CD4-positive, alpha-beta T cell (primary cell): Measurements from ENCODE around the gene RPRM. TPM values are rescaled to one million over a fixed set of nuclear protein-coding genes. Genes with fewer than 3 reads are reported as not detected.

Source experiments
- ATAC-seq: fragments of 200-7000 bp; cut with Tn5 transposase; one replicate; pipeline ENCODE4 v1.10.0; 2022; ENCODE audit warnings: mild to moderate bottlenecking; ENCODE audit not compliant: poor library complexity
- CTCF ChIA-PET: fragments of 350-600 bp; sonication (Branson Sonifier 250); formaldehyde crosslinking; loops from one replicate; lab custom pipeline; 2021; ENCODE audit warnings: antibody characterized with exemption, inconsistent platforms; lab: Charles Lee
- POLR2A ChIA-PET: fragments of 350-600 bp; sonication (Branson Sonifier 250); formaldehyde crosslinking; loops from one replicate; lab custom pipeline; 2021; ENCODE audit warnings: antibody characterized with exemption, inconsistent platforms; lab: Charles Lee
- DNase-seq, 14 experiments: peaks; one replicate each; pipeline ENCODE4 v3.0.0-alpha.2; 2013 to 2020; ENCODE audit warnings: mixed read lengths in 2 of 14
- H3K27ac ChIP-seq, 2 donors: one replicate each; pipeline versions ENCODE4 v1.5.1 to v1.7.0; 2013; ENCODE audit warnings: low read length in 2 of 2, low read depth in 1 of 2, mild to moderate bottlenecking in 1 of 2
- H3K27me3 ChIP-seq, 2 experiments: 1 replicate in 1 of 2; 2 replicates in 1 of 2; pipeline versions ENCODE4 v1.6.1 to v1.7.0; 2013; ENCODE audit warnings: low read length in 2 of 2, control low read depth in 1 of 2, mild to moderate bottlenecking in 1 of 2, moderate library complexity in 1 of 2; ENCODE audit not compliant: insufficient read depth in 2 of 2, control insufficient read depth in 1 of 2
- H3K36me3 ChIP-seq: one replicate; pipeline ENCODE4 v1.6.1; 2013; ENCODE audit warnings: low read length, control low read depth; ENCODE audit not compliant: insufficient read depth
- H3K4me1 ChIP-seq: one replicate; pipeline ENCODE4 v1.6.1; 2013; ENCODE audit warnings: low read length, control low read depth; ENCODE audit not compliant: insufficient read depth
- H3K4me3 ChIP-seq: one replicate; pipeline ENCODE4 v1.5.1; 2013; ENCODE audit warnings: mild to moderate bottlenecking, low read length, moderate library complexity
- H3K9me3 ChIP-seq, 2 experiments: 1 replicate in 1 of 2; 2 replicates in 1 of 2; pipeline versions ENCODE4 v1.6.1 to v1.7.0; 2013; ENCODE audit warnings: low read length in 2 of 2, mild to moderate bottlenecking in 2 of 2, control low read depth in 1 of 2, moderate library complexity in 1 of 2; ENCODE audit not compliant: control insufficient read depth in 1 of 2, insufficient read depth in 1 of 2
- H3K27ac Mint-ChIP-seq: one replicate; pipeline ENCODE4 v1.8.0; 2020; ENCODE audit warnings: mixed read lengths
- H3K27me3 Mint-ChIP-seq: one replicate; pipeline ENCODE4 v1.8.0; 2021; ENCODE audit warnings: mixed read lengths
- H3K36me3 Mint-ChIP-seq: one replicate; pipeline ENCODE4 v1.8.0; 2021; ENCODE audit warnings: low read depth, mixed read lengths
- H3K4me1 Mint-ChIP-seq: one replicate; pipeline ENCODE4 v1.8.0; 2021; ENCODE audit warnings: low read depth, mixed read lengths
- H3K4me3 Mint-ChIP-seq: one replicate; pipeline ENCODE4 v1.8.0; 2020; ENCODE audit warnings: mild to moderate bottlenecking, mixed read lengths
- H3K9me3 Mint-ChIP-seq: one replicate; pipeline ENCODE4 v1.8.0; 2020; ENCODE audit warnings: mixed read lengths
- CTCF ChIP-seq: fragments of 200-600 bp; IDR thresholded peaks from one replicate; pipeline ENCODE4 v1.8.0; 2022; ENCODE audit warnings: antibody characterized with exemption, mild to moderate bottlenecking
- intact Hi-C, 2 experiments: fragments of 100-400 bp; cut with DNase I in 1 of 2; cut with micrococcal nuclease in 1 of 2; formaldehyde crosslinking; loops; one replicate each; pipeline versions ENCODE4 v1.15.1 to v1.9.0; 2023 to 2025; cut with DNase I, micrococcal nuclease
- total RNA-seq, 174 experiments: library from RNA in 2 of 174; stranded (reverse) in 2 of 174; gene quantifications; one replicate each; pipeline ENCODE4 v1.2.3 and lab custom pipeline; 2021 to 2026

RPRM gene
- total RNA-seq, 2 experiments from 2014 or later: not detected

- POLR2A ChIA-PET: no interaction called here
- Histone ChIP-seq H3K9me3 (no peaks in the 10 kb centered on the region), H3K4me3 (no peak overlapping the region), H3K4me1 (no peaks in the 10 kb centered on the region), H3K27me3 (no peaks in the 10 kb centered on the region), H3K36me3 (no peaks in the 10 kb centered on the region), H3K27ac (no peak overlapping the region)
- ATAC-seq (no peak), DNase-seq (no peak)
- intact Hi-C loops: no loop called here
- Mint-ChIP-seq H3K4me1 (no peaks in the 10 kb centered on the region), H3K36me3 (no peaks in the 10 kb centered on the region), H3K27ac (no peak overlapping the region), H3K9me3 (no peaks in the 10 kb centered on the region), H3K27me3 (peaks cover 30% of the 10 kb centered on the region), H3K4me3 (no peak overlapping the region)
- CTCF ChIA-PET: no interaction called here
- TF ChIP-seq CTCF: no peak
These were observed 9.5 kb upstream of the RPRM start for GRCh38 chr2:153488072-153488471.

- ChIA-PET POLR2A (no interaction called here), CTCF (no interaction called here)
- Mint-ChIP-seq H3K4me3 (no peak overlapping the region), H3K9me3 (no peaks in the 10 kb centered on the region), H3K36me3 (no peaks in the 10 kb centered on the region), H3K27ac (no peak overlapping the region), H3K27me3 (peaks cover 36% of the 10 kb centered on the region), H3K4me1 (no peaks in the 10 kb centered on the region)
- Histone ChIP-seq H3K36me3 (no peaks in the 10 kb centered on the region), H3K9me3 (no peaks in the 10 kb centered on the region), H3K27ac (no peak overlapping the region), H3K4me3 (no peak overlapping the region), H3K27me3 (no peaks in the 10 kb centered on the region), H3K4me1 (no peaks in the 10 kb centered on the region)
- DNase-seq (no peak), ATAC-seq (no peak)
- TF ChIP-seq CTCF: no peak
- intact Hi-C loops: no loop called here
These were observed 8.9 kb upstream of the RPRM start for GRCh38 chr2:153487448-153487847.

- no peak overlapping the region for H3K27ac ChIP-seq
- Mint-ChIP-seq H3K9me3 (no peaks in the 10 kb centered on the region), H3K4me3 (peak overlapping the region; percentile 31), H3K27me3 (peaks cover 80% of the 10 kb centered on the region), H3K4me1 (peaks cover 20% of the 10 kb centered on the region), H3K27ac (no peak overlapping the region), H3K36me3 (no peaks in the 10 kb centered on the region)
- no peaks in the 10 kb centered on the region for H3K36me3 ChIP-seq
- CTCF ChIA-PET: no interaction called here
- H3K27me3 ChIP-seq: peaks cover 34 to 60% of the 10 kb centered on the region in 2 experiments
- H3K4me3 ChIP-seq: no peak overlapping the region
- no peak for TF ChIP-seq CTCF
- ATAC-seq: no peak
- DNase-seq: no peak
- peaks cover 0 to 19% of the 10 kb centered on the region in 2 experiments for H3K9me3 ChIP-seq
- intact Hi-C loops: loop anchor here (5.0 kb wide), 1 partner anchor 737 kb away; no protein-coding TSS in a partner anchor
- H3K4me1 ChIP-seq: peaks cover 25% of the 10 kb centered on the region
- POLR2A ChIA-PET: no interaction called here
These were observed 1.0 kb upstream of the RPRM start for GRCh38 chr2:153479573-153479972.
